NT2/D1 (cell line): ENCODE measurements around the gene IMP4.

Experiments used
- DNase-seq: peaks from one replicate; pipeline ENCODE4 v3.0.0-alpha.2; 2011; ENCODE audit warnings: low read depth, low spot score
- H3K27me3 ChIP-seq: 2 replicates; pipeline ENCODE4 v1.6.0; 2011; ENCODE audit warnings: mild to moderate bottlenecking; ENCODE audit not compliant: insufficient read length, insufficient read depth
- H3K36me3 ChIP-seq: 2 replicates; pipeline ENCODE4 v1.6.1; 2011; ENCODE audit warnings: mild to moderate bottlenecking, low read length, mixed read lengths; ENCODE audit not compliant: insufficient read depth, insufficient read length
- H3K4me1 ChIP-seq: 2 replicates; pipeline ENCODE4 v1.5.1; 2011; ENCODE audit not compliant: insufficient read depth, insufficient read length
- H3K4me3 ChIP-seq: 2 replicates; pipeline ENCODE4 v1.5.1; 2011; ENCODE audit warnings: low read depth; ENCODE audit not compliant: insufficient read length
- H3K9ac ChIP-seq: 2 replicates; pipeline ENCODE4 v1.6.0; 2011; ENCODE audit warnings: low read depth; ENCODE audit not compliant: insufficient read length
- H3K9me3 ChIP-seq: 2 replicates; pipeline ENCODE4 v1.5.1; 2011; ENCODE audit warnings: mild to moderate bottlenecking, low read length; ENCODE audit not compliant: insufficient read depth
- SUZ12 ChIP-seq: IDR thresholded peaks from 2 replicates; pipeline ENCODE4 v1.6.1; 2011; ENCODE audit not compliant: insufficient read length, insufficient read depth; ENCODE audit errors: extremely low read depth
- YY1 ChIP-seq: IDR thresholded peaks from 2 replicates; pipeline ENCODE4 v1.6.1; 2011; ENCODE audit not compliant: insufficient read length, insufficient read depth
- ZNF274 ChIP-seq: IDR thresholded peaks from 2 replicates; pipeline ENCODE4 v1.6.1; 2011; ENCODE audit warnings: mild to moderate bottlenecking, low read depth, low read length

Gene IMP4

GRCh38 chr2:130337735-130338325 is 4.9 kb upstream of the IMP4 start:
- Histone ChIP-seq H3K4me3 (peak overlapping the region; percentile 56), H3K36me3 (peaks cover 22% of the 10 kb centered on the region), H3K4me1 (no peaks in the 10 kb centered on the region), H3K9ac (peak overlapping the region; percentile 52), H3K27me3 (no peaks in the 10 kb centered on the region), H3K9me3 (peaks cover 9% of the 10 kb centered on the region; the same call in 1 of the 2 replicates)
- no peak for DNase-seq
- TF ChIP-seq ZNF274 (no peak), SUZ12 (no peak), YY1 (no peak)

DNA sequence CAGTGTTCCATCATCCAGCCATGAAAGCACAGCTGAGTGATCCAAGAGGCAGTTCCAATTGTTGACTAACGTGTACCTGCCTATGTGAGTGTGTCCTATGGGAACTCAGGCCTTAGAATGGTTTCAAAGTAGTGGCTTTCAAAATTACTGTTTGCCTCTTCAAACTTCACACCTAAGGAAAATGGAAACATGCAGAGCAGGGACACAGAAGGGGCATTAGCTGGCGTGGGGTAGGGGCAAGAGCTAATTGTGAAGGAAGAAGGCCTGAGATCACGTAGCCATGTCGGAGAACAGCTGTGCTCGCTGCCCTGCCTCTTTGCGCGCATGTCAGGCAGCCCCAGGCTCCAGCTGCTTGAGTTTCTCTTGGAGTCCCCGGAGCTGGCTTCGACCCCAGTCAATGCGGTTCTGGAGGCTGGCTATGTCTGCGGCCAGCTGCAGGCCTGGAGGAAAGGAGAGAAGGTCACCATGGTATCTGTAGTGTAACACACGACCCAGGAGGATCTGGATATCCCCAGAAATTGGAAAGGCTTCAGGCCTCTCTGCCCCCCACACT is 3.8 kb upstream of the IMP4 start:
- no peak for DNase-seq
- Histone ChIP-seq H3K36me3 (peaks cover 22% of the 10 kb centered on the region), H3K4me1 (no peaks in the 10 kb centered on the region)

DNA sequence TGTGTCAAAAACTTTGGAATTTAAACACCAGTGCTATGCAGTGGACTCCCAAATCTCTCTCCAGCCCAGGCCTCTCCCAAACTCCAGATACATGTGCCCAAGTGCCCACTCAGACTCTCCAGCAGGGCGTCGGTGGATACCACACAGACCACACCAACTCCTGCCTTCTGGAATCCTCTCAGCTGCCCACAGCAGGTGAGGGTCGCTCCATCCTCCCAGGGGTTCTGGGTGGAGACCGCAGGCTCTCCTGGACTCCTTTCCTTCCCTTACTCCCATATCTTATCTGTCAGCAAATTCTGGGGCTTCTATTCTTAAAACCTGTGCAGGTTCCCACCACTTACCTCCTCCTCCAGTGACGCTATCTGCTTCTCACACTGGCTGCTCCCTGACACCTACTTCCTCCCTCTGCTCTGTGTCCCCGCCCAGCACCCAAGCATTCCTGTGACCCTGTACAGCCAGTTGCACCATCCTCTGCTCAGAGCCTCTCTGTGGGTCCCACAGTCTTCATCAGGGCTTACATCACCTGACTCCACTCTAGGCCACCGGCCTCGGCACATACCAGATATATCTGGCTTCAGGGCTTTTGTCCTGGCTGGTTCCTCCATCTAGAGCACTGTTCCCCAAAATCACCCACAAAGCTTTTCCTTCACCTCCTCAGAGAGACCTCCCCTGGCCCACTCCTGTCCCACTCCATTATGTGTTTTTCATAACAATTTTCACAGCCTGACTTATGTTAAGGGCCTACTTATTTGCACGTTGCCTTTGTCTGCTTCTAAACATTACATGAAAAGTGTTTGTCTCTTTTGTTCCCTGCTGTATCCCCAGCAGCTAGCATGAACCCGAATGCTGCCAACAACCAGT is 2.6 kb upstream of the IMP4 start:
- H3K4me3 ChIP-seq, result no peak overlapping the region
- H3K36me3 ChIP-seq, result peaks cover 34% of the 10 kb centered on the region
- peaks cover 7% of the 10 kb centered on the region; the same call in 1 of the 2 replicates for H3K9me3 ChIP-seq
- no peaks in the 10 kb centered on the region for H3K27me3 ChIP-seq
- no peak for TF ChIP-seq YY1
- no peak for TF ChIP-seq ZNF274
- TF ChIP-seq SUZ12, result no peak
- no peak for DNase-seq
- H3K9ac ChIP-seq, result no peak overlapping the region
- no peaks in the 10 kb centered on the region for H3K4me1 ChIP-seq

More for the DNA sequence above, 3.8 kb upstream of the IMP4 start:
- no peak overlapping the region for H3K4me3 ChIP-seq
- no peak overlapping the region for H3K9ac ChIP-seq
- H3K9me3 ChIP-seq, result peaks cover 9% of the 10 kb centered on the region; the same call in 1 of the 2 replicates
- TF ChIP-seq YY1 (no peak), SUZ12 (no peak), ZNF274 (no peak)
- H3K27me3 ChIP-seq, result no peaks in the 10 kb centered on the region

GRCh38 chr2:130341562-130342019 is 1.1 kb upstream of the IMP4 start:
- TF ChIP-seq SUZ12 (no peak), ZNF274 (no peak), YY1 (no peak)
- Histone ChIP-seq H3K9me3 (no peaks in the 10 kb centered on the region), H3K4me3 (peak overlapping the region; percentile 93), H3K9ac (peak overlapping the region; percentile 90), H3K27me3 (no peaks in the 10 kb centered on the region), H3K36me3 (peaks cover 49% of the 10 kb centered on the region), H3K4me1 (no peaks in the 10 kb centered on the region)
- DNase-seq, result no peak

DNA sequence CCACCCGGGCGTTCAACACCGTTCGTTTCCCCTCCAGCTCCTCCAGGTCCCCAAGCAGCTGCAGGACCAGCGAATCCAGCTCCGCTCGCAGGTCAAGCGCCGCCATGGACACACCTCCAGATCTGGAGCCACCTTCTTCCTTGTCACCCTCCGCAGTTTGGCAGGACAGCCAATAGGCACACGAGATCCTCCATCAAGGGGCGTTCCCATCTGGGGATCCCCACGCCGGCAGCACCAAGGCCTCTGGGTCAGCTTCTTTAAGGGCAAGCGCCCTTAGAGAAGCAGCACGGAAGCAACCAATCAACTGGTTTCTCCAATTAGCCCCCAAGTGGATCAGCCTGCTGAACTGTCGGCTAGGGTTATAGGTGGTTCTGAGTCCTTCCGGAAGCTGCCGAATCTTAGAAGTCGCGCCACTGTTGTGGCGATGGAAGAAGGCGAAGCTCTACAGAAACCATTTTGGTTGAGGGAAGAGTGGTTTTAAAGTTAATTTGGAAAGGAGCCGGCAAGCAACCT is 621 bp upstream of the IMP4 start:
- peak; percentile 91 for DNase-seq
- Histone ChIP-seq H3K27me3 (no peaks in the 10 kb centered on the region), H3K4me3 (peak overlapping the region; percentile 93), H3K4me1 (no peaks in the 10 kb centered on the region), H3K36me3 (peaks cover 54% of the 10 kb centered on the region), H3K9ac (peak overlapping the region; percentile 90), H3K9me3 (no peaks in the 10 kb centered on the region)
- TF ChIP-seq ZNF274, result no peak
- no peak for TF ChIP-seq SUZ12
- peak; percentile 64 for TF ChIP-seq YY1

- TF ChIP-seq YY1 (no peak), ZNF274 (no peak)
- no peak overlapping the region for H3K4me3 ChIP-seq
- no peak for DNase-seq
- H3K4me1 ChIP-seq, result no peaks in the 10 kb centered on the region
- H3K9ac ChIP-seq, result no peak overlapping the region
- peaks cover 65% of the 10 kb centered on the region for H3K36me3 ChIP-seq
- no peaks in the 10 kb centered on the region for H3K27me3 ChIP-seq
- no peaks in the 10 kb centered on the region for H3K9me3 ChIP-seq
These were observed 1.9 kb downstream of the IMP4 start for GRCh38 chr2:130344578-130344977.

DNA sequence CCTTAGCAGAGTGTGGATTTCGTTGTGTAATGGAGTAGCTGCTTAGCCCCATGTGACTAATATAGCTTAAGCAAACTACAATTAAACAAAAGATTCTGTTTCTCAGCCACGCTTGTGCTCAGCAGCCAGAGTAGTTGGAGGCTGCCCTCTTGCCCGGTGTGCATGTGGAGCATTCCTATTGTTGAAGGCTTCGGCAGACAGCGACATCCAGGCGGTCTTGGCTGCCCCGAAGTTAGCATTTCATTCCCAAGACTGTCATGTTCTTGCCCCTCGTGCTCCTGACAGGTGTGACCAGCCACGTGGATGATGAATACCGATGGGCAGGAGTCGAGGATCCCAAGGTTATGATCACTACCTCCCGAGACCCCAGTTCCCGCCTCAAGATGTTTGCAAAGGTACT is 2.4 kb downstream of the IMP4 start:
- Histone ChIP-seq H3K9ac (no peak overlapping the region), H3K36me3 (peaks cover 65% of the 10 kb centered on the region), H3K9me3 (no peaks in the 10 kb centered on the region), H3K4me1 (no peaks in the 10 kb centered on the region), H3K27me3 (no peaks in the 10 kb centered on the region), H3K4me3 (no peak overlapping the region)
- DNase-seq, result no peak
- TF ChIP-seq SUZ12, result no peak
- no peak for TF ChIP-seq ZNF274
- no peak for TF ChIP-seq YY1
